ENCODE data around the gene DNMT3L. TPM values are rescaled to one million over a fixed set of nuclear protein-coding genes. Genes with fewer than 3 reads are reported as not detected.
A peak's percentile ranks its signal among the peaks of the same experiment; 100 is the strongest.
"Not testable (repeated sequence)": the region's sequence is repeated elsewhere in the genome, so short reads cannot be mapped to it uniquely, and the experiment has no call there.

DNMT3L gene
- total RNA-seq, 1 experiment from 2014 or later, result not detected

DNA sequence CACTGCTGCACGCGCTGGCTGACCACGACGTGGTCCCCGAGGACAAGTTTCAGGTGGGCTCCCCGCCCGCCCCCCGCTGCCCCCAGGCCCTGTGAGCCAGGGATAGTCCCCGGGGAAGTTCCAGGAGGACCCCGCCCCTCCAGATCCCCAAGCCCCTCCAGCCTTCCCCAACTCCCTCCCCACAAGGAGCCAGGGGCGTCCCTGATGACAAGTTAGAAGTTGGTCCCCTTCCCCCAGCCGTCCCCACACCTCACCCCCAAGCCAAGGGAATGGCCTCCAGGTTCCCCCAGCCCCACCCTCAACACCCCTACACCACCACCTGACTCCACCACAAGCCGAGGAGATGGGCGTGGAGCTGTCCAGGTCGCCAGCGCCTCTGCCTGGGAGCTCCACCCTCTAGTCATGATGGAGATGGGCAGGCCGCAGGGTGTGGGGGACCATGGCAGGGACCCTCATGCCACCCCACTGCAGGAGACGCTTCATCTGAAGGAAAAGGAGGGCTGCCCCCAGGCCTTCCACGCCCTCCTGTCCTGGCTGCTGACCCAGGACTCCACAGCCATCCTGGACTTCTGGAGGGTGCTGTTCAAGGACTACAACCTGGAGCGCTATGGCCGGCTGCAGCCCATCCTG, 24.5 kb upstream of the DNMT3L start:
- in situ Hi-C loops (cut with HindIII; ENCODE audit: low pct_unique_long_range_greater_than_20kb, low sequenced_read_pairs), result no loop called here
- DNase-seq (ENCODE audit: low read depth, low spot score), result no peak

GRCh38 chr21:44285138-44285992, 23.7 kb upstream of the DNMT3L start, which contains the start of gene AIRE:
AIRE (plus strand) TSS chr21:44285876; CDS start chr21:44286007, 131 bp downstream.
- in situ Hi-C loops (cut with HindIII; ENCODE audit: low pct_unique_long_range_greater_than_20kb, low sequenced_read_pairs), result no loop called here
- no peak for DNase-seq (ENCODE audit: low read depth, low spot score)

DNA sequence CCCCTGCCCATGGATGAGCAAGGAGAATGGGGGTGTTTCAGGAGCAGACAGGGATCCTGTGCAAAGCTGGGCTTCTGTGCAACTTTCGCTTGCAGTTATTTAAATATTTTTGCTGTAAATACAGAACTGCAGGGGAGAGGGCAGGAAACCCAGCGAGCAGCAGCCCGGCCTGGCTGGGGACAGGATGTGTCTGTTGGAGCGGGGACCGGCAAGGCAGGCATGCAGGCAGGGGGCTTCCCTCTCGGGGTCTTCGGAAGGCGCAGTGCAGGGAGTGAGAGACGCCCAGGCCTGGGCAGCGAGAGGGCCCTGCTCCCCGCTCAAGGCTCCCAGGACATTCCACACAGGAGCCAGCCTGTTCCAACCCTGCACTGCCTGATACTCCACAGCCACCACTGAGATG, 22.3 kb upstream of the DNMT3L start:
- in situ Hi-C loops (cut with HindIII; ENCODE audit: low pct_unique_long_range_greater_than_20kb, low sequenced_read_pairs), result no loop called here
- DNase-seq (ENCODE audit: low read depth, low spot score), result no peak

GRCh38 chr21:44283211-44283785, 21.6 kb upstream of the DNMT3L start:
- DNase-seq (ENCODE audit: low read depth, low spot score); in situ Hi-C loops (cut with HindIII; ENCODE audit: low pct_unique_long_range_greater_than_20kb, low sequenced_read_pairs): not testable (repeated sequence)

- DNase-seq (ENCODE audit: low read depth, low spot score), result no peak
- in situ Hi-C loops (cut with HindIII; ENCODE audit: low pct_unique_long_range_greater_than_20kb, low sequenced_read_pairs), result no loop called here
These were observed 20.7 kb upstream of the DNMT3L start for GRCh38 chr21:44282370-44282769.

DNA sequence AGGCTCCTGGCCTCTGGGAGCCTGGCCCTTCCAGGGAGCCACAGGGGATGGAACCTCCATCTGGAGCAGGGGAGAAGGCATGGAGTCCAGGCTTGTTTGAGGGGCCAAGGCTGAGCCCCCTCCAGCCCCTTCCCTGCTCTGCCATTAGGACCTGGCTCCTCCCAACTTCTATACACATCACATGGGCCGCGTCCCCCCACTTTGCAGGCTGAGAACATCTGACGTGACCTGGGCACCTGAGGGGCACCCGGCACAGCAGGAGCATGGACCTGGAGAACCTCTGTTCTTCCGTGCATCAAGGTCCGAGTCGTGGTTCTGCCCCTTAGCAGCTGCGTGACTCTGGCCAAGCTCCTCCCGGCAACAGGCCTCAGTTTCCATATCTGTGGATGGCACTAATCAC, 20.1 kb upstream of the DNMT3L start:
- in situ Hi-C loops (cut with HindIII; ENCODE audit: low pct_unique_long_range_greater_than_20kb, low sequenced_read_pairs), result no loop called here
- no peak for DNase-seq (ENCODE audit: low read depth, low spot score)

- no peak for DNase-seq (ENCODE audit: low read depth, low spot score)
- in situ Hi-C loops (cut with HindIII; ENCODE audit: low pct_unique_long_range_greater_than_20kb, low sequenced_read_pairs), result no loop called here
These were observed 17.9 kb upstream of the DNMT3L start for GRCh38 chr21:44279354-44280260.

DNA sequence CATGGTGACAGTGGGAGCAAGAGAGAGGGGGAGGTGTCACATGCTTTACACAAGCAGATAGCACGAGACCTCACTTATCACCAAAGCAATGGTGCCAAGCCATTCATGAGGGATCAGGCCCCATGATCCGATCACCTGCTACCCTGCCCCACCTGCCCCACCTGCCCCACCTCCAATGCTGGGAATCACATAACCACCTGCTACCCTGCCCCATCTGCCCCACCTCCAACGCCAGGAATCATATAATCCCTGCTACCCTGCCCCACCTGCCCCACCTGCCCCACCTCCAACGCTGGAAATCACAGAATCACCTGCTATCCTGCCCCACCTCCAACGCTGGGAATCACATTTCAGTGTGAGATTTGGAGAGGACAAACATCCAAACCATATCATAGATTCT, 13.3 kb upstream of the DNMT3L start:
- in situ Hi-C loops (cut with HindIII; ENCODE audit: low pct_unique_long_range_greater_than_20kb, low sequenced_read_pairs), result no loop called here
- DNase-seq (ENCODE audit: low read depth, low spot score), result no peak

DNA sequence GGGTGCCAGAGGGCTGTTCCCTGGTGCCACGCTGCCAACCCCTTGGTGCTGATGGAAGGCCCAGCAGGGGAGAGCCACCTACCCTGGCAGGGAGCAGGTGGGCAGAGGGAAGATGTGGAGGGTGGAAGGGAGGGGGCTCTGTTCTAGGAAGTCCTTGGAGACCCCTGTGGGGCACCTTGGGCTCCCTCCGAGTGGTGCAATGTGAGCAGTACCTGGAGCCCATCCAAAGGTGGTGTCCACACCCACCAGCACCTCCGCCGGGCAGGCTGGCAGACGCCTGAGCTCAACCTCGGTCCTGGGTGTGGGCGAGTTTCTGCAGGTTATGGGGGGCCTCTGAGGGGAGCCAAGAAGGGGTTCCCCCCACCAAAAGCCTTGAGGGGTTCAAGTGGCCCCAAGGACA, 11.3 kb upstream of the DNMT3L start:
- DNase-seq (ENCODE audit: low read depth, low spot score), result no peak
- in situ Hi-C loops (cut with HindIII; ENCODE audit: low pct_unique_long_range_greater_than_20kb, low sequenced_read_pairs), result no loop called here

- DNase-seq (ENCODE audit: low read depth, low spot score), result no peak
These were observed 10.7 kb upstream of the DNMT3L start for GRCh38 chr21:44272284-44272858.

GRCh38 chr21:44271558-44272283, 10.0 kb upstream of the DNMT3L start:
- no peak for DNase-seq (ENCODE audit: low read depth, low spot score)
- in situ Hi-C loops (cut with HindIII; ENCODE audit: low pct_unique_long_range_greater_than_20kb, low sequenced_read_pairs), result no loop called here

More at GRCh38 chr21:44272284-44272858, 10.7 kb upstream of the DNMT3L start:
- in situ Hi-C loops (cut with HindIII; ENCODE audit: low pct_unique_long_range_greater_than_20kb, low sequenced_read_pairs), result no loop called here

GRCh38 chr21:44269090-44269489, 7.4 kb upstream of the DNMT3L start:
- in situ Hi-C loops (cut with HindIII; ENCODE audit: low pct_unique_long_range_greater_than_20kb, low sequenced_read_pairs), result no loop called here

GRCh38 chr21:44267655-44268142, 6.0 kb upstream of the DNMT3L start:
- in situ Hi-C loops (cut with HindIII; ENCODE audit: low pct_unique_long_range_greater_than_20kb, low sequenced_read_pairs), result no loop called here
- DNase-seq (ENCODE audit: low read depth, low spot score), result peak; percentile 13

More at GRCh38 chr21:44269090-44269489, 7.4 kb upstream of the DNMT3L start:
- DNase-seq (ENCODE audit: low read depth, low spot score), result no peak

DNA sequence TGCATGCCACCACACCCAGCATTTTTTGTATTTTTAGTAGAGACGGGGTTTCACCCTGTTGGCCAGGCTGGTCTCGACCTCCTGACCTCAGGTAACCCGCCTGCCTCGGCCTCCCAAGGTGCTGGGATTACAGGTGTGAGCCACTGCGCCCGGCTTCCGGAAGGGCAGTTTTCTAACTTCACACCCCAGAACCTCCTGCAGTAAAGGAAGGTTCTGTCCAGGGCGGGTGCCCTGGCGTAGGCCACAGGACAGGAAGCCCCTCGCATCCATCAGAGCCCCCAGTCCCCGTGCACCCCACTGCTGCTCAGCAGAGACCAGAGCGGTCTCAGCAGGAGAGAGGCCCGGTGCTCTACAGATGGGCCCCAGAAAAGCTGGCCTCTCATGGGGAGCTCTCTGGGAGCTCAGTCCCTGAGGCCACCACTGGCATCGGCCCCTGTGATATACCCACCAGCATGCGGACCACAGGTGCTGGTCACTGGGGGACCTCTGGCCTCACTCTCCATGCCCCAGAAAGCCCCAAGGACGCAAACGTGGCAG, 4.1 kb upstream of the DNMT3L start:
- in situ Hi-C loops (cut with HindIII; ENCODE audit: low pct_unique_long_range_greater_than_20kb, low sequenced_read_pairs), result no loop called here
- no peak for DNase-seq (ENCODE audit: low read depth, low spot score)

GRCh38 chr21:44263768-44264167, 2.1 kb upstream of the DNMT3L start:
- no peak for DNase-seq (ENCODE audit: low read depth, low spot score)
- in situ Hi-C loops (cut with HindIII; ENCODE audit: low pct_unique_long_range_greater_than_20kb, low sequenced_read_pairs), result no loop called here

DNA sequence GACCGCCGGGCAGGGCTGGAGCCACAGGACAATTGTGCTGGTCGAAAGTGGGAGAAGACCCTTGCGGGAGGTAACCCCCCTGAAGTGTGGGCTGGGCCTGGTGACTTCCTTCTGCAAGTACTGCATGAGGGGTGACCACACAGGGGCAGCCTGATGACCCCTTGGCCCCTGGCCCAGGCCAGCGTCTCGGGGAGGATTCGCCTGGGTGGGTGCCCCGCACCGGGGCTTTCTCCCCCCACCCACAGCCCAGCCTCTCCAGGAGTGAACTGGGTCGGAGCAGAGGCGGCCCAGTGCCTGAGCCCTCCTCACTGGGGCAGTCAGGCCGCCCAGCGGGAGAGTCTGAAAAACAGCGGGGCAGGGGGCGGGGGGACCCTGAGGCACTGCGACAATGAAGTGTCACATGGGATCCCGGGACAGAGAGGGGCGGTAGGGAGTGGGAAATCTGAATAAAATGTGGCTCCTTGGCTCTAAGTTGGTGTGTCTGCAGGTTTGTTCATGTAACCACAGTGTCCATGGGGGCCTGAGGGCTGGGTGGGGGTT, 1.6 kb upstream of the DNMT3L start:
- in situ Hi-C loops (cut with HindIII; ENCODE audit: low pct_unique_long_range_greater_than_20kb, low sequenced_read_pairs), result no loop called here
- DNase-seq (ENCODE audit: low read depth, low spot score), result no peak

Measured in SK-MEL-5 (cell line).